Measurements from ENCODE around the gene BNC1. TPM values are rescaled to one million over a fixed set of nuclear protein-coding genes. Genes with fewer than 3 reads are reported as not detected.
A peak's percentile ranks its signal among the peaks of the same experiment; 100 is the strongest.

BNC1 gene
- polyA plus RNA-seq, 1 of the 3 experiments (the other 2 are of a cell fraction): not detected

DNA sequence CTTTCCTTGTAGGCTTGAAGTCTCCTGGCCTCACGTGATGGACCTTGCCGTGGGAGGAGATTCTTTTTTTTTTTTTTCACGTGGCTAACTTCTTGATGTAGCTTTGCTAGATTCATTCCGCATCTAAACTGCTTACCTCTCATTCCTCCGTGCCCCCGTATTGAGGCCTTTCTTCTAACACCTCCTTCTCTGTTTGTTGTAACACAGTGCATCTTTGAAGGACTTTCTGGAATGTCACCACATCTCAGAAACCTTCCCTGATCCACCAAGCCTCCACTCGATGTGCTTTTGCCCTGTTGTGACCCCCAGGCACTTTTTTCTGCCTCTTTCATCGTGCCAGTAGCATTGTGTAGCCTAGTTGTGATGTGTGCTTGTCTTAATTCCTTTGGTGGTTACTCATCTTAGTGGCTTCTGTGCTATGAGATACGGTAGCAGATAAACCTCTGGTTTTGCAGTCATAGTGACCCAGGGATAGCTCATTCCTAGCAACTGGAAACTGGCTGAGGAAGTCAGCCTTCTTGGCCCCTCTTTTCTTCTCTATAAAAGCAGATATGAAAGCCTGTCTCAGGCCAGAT is 1.6 kb upstream of the BNC1 start (continued):
- TF ChIP-seq, protein P1, sequence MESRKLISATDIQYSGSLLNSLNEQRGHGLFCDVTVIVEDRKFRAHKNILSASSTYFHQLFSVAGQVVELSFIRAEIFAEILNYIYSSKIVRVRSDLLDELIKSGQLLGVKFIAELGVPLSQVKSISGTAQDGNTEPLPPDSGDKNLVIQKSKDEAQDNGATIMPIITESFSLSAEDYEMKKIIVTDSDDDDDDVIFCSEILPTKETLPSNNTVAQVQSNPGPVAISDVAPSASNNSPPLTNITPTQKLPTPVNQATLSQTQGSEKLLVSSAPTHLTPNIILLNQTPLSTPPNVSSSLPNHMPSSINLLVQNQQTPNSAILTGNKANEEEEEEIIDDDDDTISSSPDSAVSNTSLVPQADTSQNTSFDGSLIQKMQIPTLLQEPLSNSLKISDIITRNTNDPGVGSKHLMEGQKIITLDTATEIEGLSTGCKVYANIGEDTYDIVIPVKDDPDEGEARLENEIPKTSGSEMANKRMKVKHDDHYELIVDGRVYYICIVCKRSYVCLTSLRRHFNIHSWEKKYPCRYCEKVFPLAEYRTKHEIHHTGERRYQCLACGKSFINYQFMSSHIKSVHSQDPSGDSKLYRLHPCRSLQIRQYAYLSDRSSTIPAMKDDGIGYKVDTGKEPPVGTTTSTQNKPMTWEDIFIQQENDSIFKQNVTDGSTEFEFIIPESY (IDR thresholded peaks at IDR 0.05; ENCODE audit: borderline replicate concordance, low read depth): no peak
- TF ChIP-seq, protein P2, sequence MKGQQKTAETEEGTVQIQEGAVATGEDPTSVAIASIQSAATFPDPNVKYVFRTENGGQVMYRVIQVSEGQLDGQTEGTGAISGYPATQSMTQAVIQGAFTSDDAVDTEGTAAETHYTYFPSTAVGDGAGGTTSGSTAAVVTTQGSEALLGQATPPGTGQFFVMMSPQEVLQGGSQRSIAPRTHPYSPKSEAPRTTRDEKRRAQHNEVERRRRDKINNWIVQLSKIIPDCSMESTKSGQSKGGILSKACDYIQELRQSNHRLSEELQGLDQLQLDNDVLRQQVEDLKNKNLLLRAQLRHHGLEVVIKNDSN (IDR thresholded peaks at IDR 0.05; ENCODE audit: borderline replicate concordance, low read depth): no peak
- TF ChIP-seq FOSL2 (IDR thresholded peaks at IDR 0.05; ENCODE audit: borderline replicate concordance, low read depth): peak; percentile 74; the same call in 1 of the 2 replicates
- TF ChIP-seq, protein P3, sequence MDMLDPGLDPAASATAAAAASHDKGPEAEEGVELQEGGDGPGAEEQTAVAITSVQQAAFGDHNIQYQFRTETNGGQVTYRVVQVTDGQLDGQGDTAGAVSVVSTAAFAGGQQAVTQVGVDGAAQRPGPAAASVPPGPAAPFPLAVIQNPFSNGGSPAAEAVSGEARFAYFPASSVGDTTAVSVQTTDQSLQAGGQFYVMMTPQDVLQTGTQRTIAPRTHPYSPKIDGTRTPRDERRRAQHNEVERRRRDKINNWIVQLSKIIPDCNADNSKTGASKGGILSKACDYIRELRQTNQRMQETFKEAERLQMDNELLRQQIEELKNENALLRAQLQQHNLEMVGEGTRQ (IDR thresholded peaks at IDR 0.05; ENCODE audit: borderline replicate concordance, low read depth, low read length): no peak
- no peak for TF ChIP-seq RCOR1 (IDR thresholded peaks at IDR 0.05; ENCODE audit: low read length)
- TF ChIP-seq, protein P4, sequence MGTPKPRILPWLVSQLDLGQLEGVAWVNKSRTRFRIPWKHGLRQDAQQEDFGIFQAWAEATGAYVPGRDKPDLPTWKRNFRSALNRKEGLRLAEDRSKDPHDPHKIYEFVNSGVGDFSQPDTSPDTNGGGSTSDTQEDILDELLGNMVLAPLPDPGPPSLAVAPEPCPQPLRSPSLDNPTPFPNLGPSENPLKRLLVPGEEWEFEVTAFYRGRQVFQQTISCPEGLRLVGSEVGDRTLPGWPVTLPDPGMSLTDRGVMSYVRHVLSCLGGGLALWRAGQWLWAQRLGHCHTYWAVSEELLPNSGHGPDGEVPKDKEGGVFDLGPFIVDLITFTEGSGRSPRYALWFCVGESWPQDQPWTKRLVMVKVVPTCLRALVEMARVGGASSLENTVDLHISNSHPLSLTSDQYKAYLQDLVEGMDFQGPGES (IDR thresholded peaks at IDR 0.05; ENCODE audit: low read depth, low read length): no peak
- no peak for TF ChIP-seq FOXJ3 (CRISPR knock-in tag; IDR thresholded peaks at IDR 0.05)
- peak; percentile 64; the same call in 1 of the 2 replicates for TF ChIP-seq TCF12 (IDR thresholded peaks at IDR 0.05)
- TF ChIP-seq FOXM1 (IDR thresholded peaks at IDR 0.05; ENCODE audit: low read depth): no peak
- TF ChIP-seq RXRA (IDR thresholded peaks at IDR 0.05; ENCODE audit: borderline replicate concordance, low read depth): peak; percentile 68; the same call in 1 of the 2 replicates
- TF ChIP-seq TAF1 (IDR thresholded peaks at IDR 0.05; ENCODE audit: borderline replicate concordance, low read depth, low read length): no peak
- TF ChIP-seq GABPA (IDR thresholded peaks at IDR 0.05; ENCODE audit: low read depth): no peak
- TF ChIP-seq EZH2phosphoT487 (IDR thresholded peaks at IDR 0.05; ENCODE audit: borderline replicate concordance, low read depth): no peak
- TF ChIP-seq EP300 (IDR thresholded peaks at IDR 0.05; ENCODE audit: borderline replicate concordance in 1 of 2, low read depth in 1 of 2, low read length in 1 of 2): peak in 1 of 2 experiments; percentile 50; a peak in 1 of 4 replicates
- TF ChIP-seq, protein P5, sequence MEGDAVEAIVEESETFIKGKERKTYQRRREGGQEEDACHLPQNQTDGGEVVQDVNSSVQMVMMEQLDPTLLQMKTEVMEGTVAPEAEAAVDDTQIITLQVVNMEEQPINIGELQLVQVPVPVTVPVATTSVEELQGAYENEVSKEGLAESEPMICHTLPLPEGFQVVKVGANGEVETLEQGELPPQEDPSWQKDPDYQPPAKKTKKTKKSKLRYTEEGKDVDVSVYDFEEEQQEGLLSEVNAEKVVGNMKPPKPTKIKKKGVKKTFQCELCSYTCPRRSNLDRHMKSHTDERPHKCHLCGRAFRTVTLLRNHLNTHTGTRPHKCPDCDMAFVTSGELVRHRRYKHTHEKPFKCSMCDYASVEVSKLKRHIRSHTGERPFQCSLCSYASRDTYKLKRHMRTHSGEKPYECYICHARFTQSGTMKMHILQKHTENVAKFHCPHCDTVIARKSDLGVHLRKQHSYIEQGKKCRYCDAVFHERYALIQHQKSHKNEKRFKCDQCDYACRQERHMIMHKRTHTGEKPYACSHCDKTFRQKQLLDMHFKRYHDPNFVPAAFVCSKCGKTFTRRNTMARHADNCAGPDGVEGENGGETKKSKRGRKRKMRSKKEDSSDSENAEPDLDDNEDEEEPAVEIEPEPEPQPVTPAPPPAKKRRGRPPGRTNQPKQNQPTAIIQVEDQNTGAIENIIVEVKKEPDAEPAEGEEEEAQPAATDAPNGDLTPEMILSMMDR (IDR thresholded peaks at IDR 0.05): no peak
- peak; percentile 57; the same call in 1 of the 2 replicates for TF ChIP-seq TEAD4 (IDR thresholded peaks at IDR 0.05; ENCODE audit: borderline replicate concordance, insufficient read depth)
- no peak for TF ChIP-seq RAD21 (IDR thresholded peaks at IDR 0.05; ENCODE audit: low read length)
- no peak for TF ChIP-seq GATA2 (CRISPR knock-in tag; IDR thresholded peaks at IDR 0.05)

Data from SK-N-SH (cell line).